ENCODE measurements around the gene NFIL3. TPM values are rescaled to one million over a fixed set of nuclear protein-coding genes. Genes with fewer than 3 reads are reported as not detected.

NFIL3 gene
- total and polyA plus RNA-seq, 2 of the 8 experiments (the other 6 are each of a cell fraction or from before 2014, with no cell fraction given): 3.4 to 13.5 TPM

DNA sequence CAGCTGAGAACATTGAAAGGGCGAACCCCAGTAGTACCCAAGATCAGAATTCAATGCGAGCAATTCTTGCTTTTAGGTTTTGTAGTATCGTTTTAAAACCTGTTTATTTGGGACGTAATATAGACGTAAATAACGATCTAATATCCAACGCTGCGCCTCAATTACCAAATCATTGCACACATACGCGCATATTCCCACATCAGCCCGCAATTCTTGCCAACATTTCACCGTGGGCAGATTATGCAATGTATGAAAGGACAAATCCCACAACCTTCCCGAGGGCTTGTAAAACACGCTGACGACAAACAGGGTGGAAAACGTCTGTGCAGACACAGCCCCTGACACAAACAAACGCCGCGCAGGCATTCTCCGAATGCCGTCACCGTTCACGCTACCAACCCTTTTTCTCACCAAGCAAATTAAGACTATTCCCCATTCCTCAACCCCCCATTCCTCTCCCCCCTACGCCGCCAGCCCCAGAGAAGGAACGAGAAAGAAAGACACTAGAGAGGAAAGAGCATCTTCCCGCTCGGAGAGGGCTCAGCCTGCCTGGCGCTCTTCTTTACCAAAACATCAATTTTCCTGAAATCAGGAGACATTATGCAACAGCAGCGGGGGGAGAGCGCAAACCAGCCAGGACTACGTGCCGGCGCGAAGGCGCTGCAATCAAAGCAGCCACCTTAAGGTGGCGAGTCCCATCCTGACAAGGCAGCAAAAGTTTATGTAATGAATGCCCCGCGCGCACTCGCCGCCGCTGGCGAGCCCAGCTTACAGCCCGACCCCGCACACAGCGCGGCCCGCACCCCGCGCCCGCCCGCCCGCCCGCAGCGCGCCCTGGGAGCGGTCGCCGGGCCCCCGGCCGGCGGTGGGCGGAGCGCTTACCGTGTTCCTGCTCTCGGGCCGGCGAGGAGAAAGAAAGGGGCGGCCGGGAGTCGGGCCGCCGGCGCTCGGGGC is 597 bp downstream of the NFIL3 start (continued):
- TF ChIP-seq SP2 (IDR thresholded peaks at IDR 0.05; ENCODE audit: low read length): no peak
- no peak for TF ChIP-seq EGR1 (IDR thresholded peaks at IDR 0.05; ENCODE audit: borderline replicate concordance, low read depth, low read length)
- no peak for TF ChIP-seq MAFK (IDR thresholded peaks at IDR 0.05; ENCODE audit: low read depth, low read length)
- TF ChIP-seq CBX5 (IDR thresholded peaks at IDR 0.05; ENCODE audit: low read depth, low read length): no peak
- TF ChIP-seq ZNF274 (IDR thresholded peaks at IDR 0.05; ENCODE audit: borderline replicate concordance, extremely low read depth, low read length): no peak
- 0 out of 4 replicates have a peak, but pooled peaks of 1 of the 2 experiments have one; percentile 8 for TF ChIP-seq SIN3A (conservative IDR thresholded peaks at IDR 0.05 in 1 of 2, IDR thresholded peaks at IDR 0.05 in 1 of 2; ENCODE audit: low read depth in 1 of 2, low read length in 2 of 2)
- TF ChIP-seq NRF1 (IDR thresholded peaks at IDR 0.05; ENCODE audit: low read depth, low read length): no peak
- peak; percentile 33 for TF ChIP-seq SAP30 (IDR thresholded peaks at IDR 0.05; ENCODE audit: insufficient read depth, insufficient replicate concordance, low read length)
- no peak for TF ChIP-seq HDAC2 (IDR thresholded peaks at IDR 0.05; ENCODE audit: borderline replicate concordance in 1 of 2, low read depth in 2 of 2, low read length in 2 of 2)
- TF ChIP-seq ASH2L (IDR thresholded peaks at IDR 0.05; ENCODE audit: low read length): no peak
- TF ChIP-seq KDM5A (IDR thresholded peaks at IDR 0.05; ENCODE audit: low read length): no peak
- TF ChIP-seq CEBPB (IDR thresholded peaks at IDR 0.05; ENCODE audit: low read depth, low read length): peak; percentile 87
- TF ChIP-seq RAD21 (IDR thresholded peaks at IDR 0.05 in 1 of 2, conservative IDR thresholded peaks at IDR 0.05 in 1 of 2; ENCODE audit: low read depth in 2 of 2, low read length in 2 of 2): peak in 1 of 2 experiments; percentile 5; a peak in 1 of 4 replicates
- no peak for TF ChIP-seq RFX5 (IDR thresholded peaks at IDR 0.05; ENCODE audit: borderline replicate concordance, low read depth, low read length)
- no peak for TF ChIP-seq KDM4A (IDR thresholded peaks at IDR 0.05; ENCODE audit: low read depth, low read length, severe bottlenecking)
- TF ChIP-seq KDM1A (IDR thresholded peaks at IDR 0.05; ENCODE audit: borderline replicate concordance, low read length): no peak
- TF ChIP-seq TAF1 (IDR thresholded peaks at IDR 0.05; ENCODE audit: low read depth, low read length): 0 out of 2 replicates have a peak, but pooled peaks have one; percentile 14
- TF ChIP-seq BACH1 (IDR thresholded peaks at IDR 0.05; ENCODE audit: low read length): no peak
- no peak for TF ChIP-seq NANOG (IDR thresholded peaks at IDR 0.05; ENCODE audit: insufficient read depth, low read depth, low read length, poor library complexity, severe bottlenecking)

All from H1 (cell line).